PFSK-1 (cell line): ENCODE data around the gene IQGAP2.

Experiments used
- FOXP2 ChIP-seq: optimal IDR thresholded peaks from 2 replicates; pipeline ENCODE3; 2011; ENCODE audit warnings: borderline replicate concordance, control low read depth, inconsistent platforms; ENCODE audit not compliant: insufficient read depth; ENCODE audit errors: extremely low read length, extremely low read depth
- POLR2AphosphoS5 ChIP-seq: IDR thresholded peaks from 2 replicates; pipeline ENCODE4 v1.6.1; 2012; ENCODE audit warnings: low read depth, mild to moderate bottlenecking, control low read depth, low read length, moderate library complexity
- REST ChIP-seq, 2 experiments: IDR thresholded peaks; 2 replicates each; pipeline versions ENCODE4 v1.6.1 to v1.8.0; 2011 to 2012; ENCODE audit warnings: low read depth in 2 of 2, low read length in 2 of 2, control low read depth in 1 of 2, inconsistent platforms in 1 of 2, mild to moderate bottlenecking in 1 of 2, moderate library complexity in 1 of 2; ENCODE audit not compliant: insufficient read depth in 1 of 2
- SIN3A ChIP-seq: IDR thresholded peaks from 2 replicates; pipeline ENCODE4 v1.6.1; 2012; ENCODE audit warnings: mild to moderate bottlenecking, low read length, moderate library complexity, borderline replicate concordance; ENCODE audit not compliant: insufficient read depth
- TAF1 ChIP-seq: IDR thresholded peaks from 2 replicates; pipeline ENCODE4 v1.6.1; 2012; ENCODE audit warnings: low read length, control low read depth, borderline replicate concordance; ENCODE audit not compliant: insufficient read depth

IQGAP2 gene

GRCh38 chr5:76544268-76544926 lies 141.3 kb downstream of the IQGAP2 start:
- TF ChIP-seq TAF1 (no peak), SIN3A (no peak), POLR2AphosphoS5 (no peak), FOXP2 (no peak), REST (IDR thresholded peaks at IDR 0.05; ENCODE audit: insufficient read depth in 1 of 2, low read depth in 2 of 2, low read length in 2 of 2) (no peak)

GRCh38 chr5:76545184-76545583 lies 142.1 kb downstream of the IQGAP2 start:
- no peak for TF ChIP-seq FOXP2
- TF ChIP-seq POLR2AphosphoS5 = no peak
- no peak for TF ChIP-seq TAF1
- no peak for TF ChIP-seq REST (IDR thresholded peaks at IDR 0.05; ENCODE audit: insufficient read depth in 1 of 2, low read depth in 2 of 2, low read length in 2 of 2)
- TF ChIP-seq SIN3A = no peak

- no peak for TF ChIP-seq POLR2AphosphoS5
- TF ChIP-seq TAF1 = no peak
- TF ChIP-seq REST (IDR thresholded peaks at IDR 0.05; ENCODE audit: insufficient read depth in 1 of 2, low read depth in 2 of 2, low read length in 2 of 2) = no peak
- no peak for TF ChIP-seq SIN3A
- TF ChIP-seq FOXP2 = no peak
Observed at GRCh38 chr5:76546497-76547102, 143.5 kb downstream of the IQGAP2 start.

- TF ChIP-seq TAF1 = no peak
- TF ChIP-seq FOXP2 = no peak
- no peak for TF ChIP-seq REST (IDR thresholded peaks at IDR 0.05; ENCODE audit: insufficient read depth in 1 of 2, low read depth in 2 of 2, low read length in 2 of 2)
- TF ChIP-seq SIN3A = no peak
- no peak for TF ChIP-seq POLR2AphosphoS5
Observed at GRCh38 chr5:76547242-76547890, 144.3 kb downstream of the IQGAP2 start.
